ENCODE results near the gene SNX27.

The SNX27 gene

GRCh38 chr1:151720974-151721787 is 109.3 kb downstream of the SNX27 start, which contains the start of gene RIIAD1:
Gene RIIAD1 (plus strand): TSS chr1:151721522. CDS start chr1:151721537, 15 bp downstream.
- TF ChIP-seq, protein P1, sequence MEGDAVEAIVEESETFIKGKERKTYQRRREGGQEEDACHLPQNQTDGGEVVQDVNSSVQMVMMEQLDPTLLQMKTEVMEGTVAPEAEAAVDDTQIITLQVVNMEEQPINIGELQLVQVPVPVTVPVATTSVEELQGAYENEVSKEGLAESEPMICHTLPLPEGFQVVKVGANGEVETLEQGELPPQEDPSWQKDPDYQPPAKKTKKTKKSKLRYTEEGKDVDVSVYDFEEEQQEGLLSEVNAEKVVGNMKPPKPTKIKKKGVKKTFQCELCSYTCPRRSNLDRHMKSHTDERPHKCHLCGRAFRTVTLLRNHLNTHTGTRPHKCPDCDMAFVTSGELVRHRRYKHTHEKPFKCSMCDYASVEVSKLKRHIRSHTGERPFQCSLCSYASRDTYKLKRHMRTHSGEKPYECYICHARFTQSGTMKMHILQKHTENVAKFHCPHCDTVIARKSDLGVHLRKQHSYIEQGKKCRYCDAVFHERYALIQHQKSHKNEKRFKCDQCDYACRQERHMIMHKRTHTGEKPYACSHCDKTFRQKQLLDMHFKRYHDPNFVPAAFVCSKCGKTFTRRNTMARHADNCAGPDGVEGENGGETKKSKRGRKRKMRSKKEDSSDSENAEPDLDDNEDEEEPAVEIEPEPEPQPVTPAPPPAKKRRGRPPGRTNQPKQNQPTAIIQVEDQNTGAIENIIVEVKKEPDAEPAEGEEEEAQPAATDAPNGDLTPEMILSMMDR (conservative IDR thresholded peaks at IDR 0.05; ENCODE audit: low read depth): no peak; the same call in 1 of the 2 replicates
- no peak within 1 kb of the TSS for H3K27ac ChIP-seq
- CTCF ChIA-PET: interaction anchor here (0.5 to 1.3 kb wide), 3 partner anchors 13 to 860 kb away, joined by 3 to 6 read pairs (median 3); no protein-coding TSS in a partner anchor
- DNase-seq (ENCODE audit: low spot score): peak; percentile 42
- POLR2A ChIA-PET (ENCODE audit: low non-redundant PET): no interaction called here

GRCh38 chr1:151721788-151722510 is 110.1 kb downstream of the SNX27 start:
- no peak overlapping the region for H3K27ac ChIP-seq
- CTCF ChIA-PET: no interaction called here
- POLR2A ChIA-PET (ENCODE audit: low non-redundant PET): no interaction called here
- TF ChIP-seq, protein P1 (conservative IDR thresholded peaks at IDR 0.05; ENCODE audit: low read depth): no peak
- DNase-seq (ENCODE audit: low spot score): no peak

DNA sequence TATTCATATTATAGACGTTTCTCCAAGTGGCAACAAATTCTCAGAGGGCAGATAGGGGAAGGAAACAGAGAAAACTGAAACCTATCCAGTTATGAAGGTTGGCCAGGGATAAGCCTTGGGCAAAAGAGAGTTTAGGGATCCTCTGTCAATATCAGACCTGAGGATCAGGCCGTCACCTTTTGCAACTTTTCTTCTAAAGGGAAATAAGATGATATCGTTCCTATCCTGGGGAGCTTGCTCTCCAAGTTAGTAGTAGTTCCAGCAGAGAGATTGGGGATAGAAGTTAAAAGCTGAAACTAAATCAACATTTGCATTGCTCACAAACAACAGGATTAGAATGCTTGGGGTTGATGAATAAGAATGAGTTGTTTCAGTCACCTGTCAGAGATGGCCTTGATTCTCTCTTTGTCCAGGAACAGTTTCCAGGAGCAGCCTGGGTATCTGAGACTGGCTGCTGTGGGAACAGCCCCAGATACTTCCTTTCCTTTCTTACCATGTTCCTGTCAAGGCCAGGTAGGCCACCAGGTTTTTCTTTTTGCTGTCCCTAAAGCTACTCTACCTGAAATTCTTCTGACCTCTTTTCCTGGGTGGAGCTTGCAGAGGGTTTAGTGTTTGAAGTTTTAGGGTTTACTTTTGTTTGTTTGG is 112.0 kb downstream of the SNX27 start:
- TF ChIP-seq, protein P1 (conservative IDR thresholded peaks at IDR 0.05; ENCODE audit: low read depth): no peak
- ChIA-PET POLR2A (ENCODE audit: low non-redundant PET) (interaction anchor here (0.5 kb wide), 1 partner anchor 112 kb away, joined by 5 read pairs; no protein-coding TSS in a partner anchor), CTCF (interaction anchor here (1.0 kb wide), 1 partner anchor 11 kb away, joined by 3 read pairs; no protein-coding TSS in a partner anchor)
- DNase-seq (ENCODE audit: low spot score): no peak
- no peak overlapping the region for H3K27ac ChIP-seq

DNA sequence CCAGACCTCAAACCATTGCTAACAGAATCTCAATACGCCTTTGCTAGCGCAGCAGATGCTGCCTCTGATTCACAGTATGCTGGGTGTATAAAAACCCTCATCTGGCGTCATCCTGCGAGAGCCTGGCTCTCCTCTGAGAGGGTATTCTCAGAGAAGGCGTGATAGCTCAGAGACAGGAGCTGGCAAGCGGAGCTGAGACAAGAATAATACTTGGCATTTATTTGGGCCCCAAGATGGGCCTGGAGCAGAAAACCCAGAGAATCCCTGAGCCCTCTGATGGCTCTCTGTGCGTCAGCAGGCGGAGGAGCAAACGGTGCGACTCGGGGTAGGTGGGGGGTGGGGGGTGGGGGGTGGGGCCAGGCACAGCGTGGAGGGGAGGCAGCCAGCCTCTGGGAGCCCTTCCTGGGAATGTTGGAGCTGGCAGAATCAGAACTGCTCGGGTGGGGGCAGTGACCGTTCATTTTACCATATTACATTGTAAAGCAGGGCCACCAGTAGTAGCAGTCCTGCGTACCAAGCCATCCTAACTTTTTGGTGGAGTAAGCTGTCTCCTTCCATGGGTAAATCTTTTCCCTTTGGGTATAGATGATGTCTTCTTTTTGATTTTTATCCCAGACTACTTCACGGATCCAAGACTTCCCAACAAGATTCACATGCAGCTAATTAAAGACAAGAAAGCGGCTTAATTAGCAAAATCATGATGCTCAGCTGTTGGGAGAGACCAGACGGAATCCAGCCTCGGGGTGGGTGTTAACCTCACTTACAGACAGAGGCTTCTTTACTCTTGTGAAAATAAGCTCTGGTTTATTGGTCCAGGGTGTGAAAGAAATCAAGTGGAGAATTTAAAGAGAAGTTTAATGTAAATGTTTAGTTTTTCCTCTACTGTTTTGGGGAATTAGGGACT is 116.6 kb downstream of the SNX27 start:
- DNase-seq (ENCODE audit: low spot score): no peak
- H3K27ac ChIP-seq: no peak overlapping the region
- CTCF ChIA-PET: interaction anchor here (0.7 kb wide), 1 partner anchor 387 kb away, joined by 5 read pairs; no protein-coding TSS in a partner anchor
- TF ChIP-seq, protein P1 (conservative IDR thresholded peaks at IDR 0.05; ENCODE audit: low read depth): no peak
- POLR2A ChIA-PET (ENCODE audit: low non-redundant PET): no interaction called here

DNA sequence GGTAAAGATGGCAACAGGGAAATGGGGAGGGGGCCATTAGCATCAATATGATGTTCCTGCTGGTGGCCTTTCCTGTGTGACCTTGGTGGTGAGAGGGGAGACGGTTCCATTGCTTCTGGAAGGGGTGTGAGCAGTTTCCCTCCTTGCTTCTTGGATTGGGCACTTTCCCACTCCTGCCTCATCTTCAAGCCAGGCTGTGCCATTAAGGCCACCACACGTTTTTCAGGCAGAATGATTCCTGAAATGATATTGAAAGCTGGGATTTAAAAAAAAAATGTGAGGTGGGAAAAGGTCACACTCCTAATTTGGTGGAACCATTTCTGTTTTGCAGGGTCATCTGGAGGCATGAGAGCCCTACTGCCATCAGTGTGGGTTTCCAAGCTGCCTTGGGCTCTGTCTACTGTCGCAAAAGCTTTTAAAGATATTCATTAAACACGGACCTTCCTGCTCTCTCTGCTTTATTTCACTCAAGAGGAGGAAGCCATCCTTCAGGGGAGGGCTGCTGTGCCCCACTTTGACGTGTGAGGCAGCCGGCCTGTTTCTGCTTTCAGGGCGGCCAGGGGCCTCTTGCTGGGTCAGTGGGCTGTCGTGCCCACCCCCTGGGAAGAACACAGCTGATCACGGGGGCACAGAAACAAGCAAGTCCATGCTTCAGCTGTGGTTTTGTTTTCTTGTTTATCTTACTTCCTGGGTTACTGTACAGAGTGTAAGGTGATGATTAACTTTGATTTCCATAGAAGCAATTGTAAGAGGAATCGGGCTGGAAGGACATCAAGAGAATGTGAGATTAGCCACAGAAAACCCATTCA is 117.5 kb downstream of the SNX27 start:
- POLR2A ChIA-PET (ENCODE audit: low non-redundant PET): no interaction called here
- CTCF ChIA-PET: interaction anchor here (0.7 kb wide), 1 partner anchor 388 kb away, joined by 5 read pairs; no protein-coding TSS in a partner anchor
- DNase-seq (ENCODE audit: low spot score): no peak
- TF ChIP-seq, protein P1 (conservative IDR thresholded peaks at IDR 0.05; ENCODE audit: low read depth): no peak
- H3K27ac ChIP-seq: no peak overlapping the region

Data from RWPE1 (cell line).